Measurements from ENCODE around the gene LYPD1. TPM values are rescaled to one million over a fixed set of nuclear protein-coding genes. Genes with fewer than 3 reads are reported as not detected.

LYPD1 gene
- total RNA-seq, 2 donors from 2014 or later = 0.22 TPM; not detected in 1

DNA sequence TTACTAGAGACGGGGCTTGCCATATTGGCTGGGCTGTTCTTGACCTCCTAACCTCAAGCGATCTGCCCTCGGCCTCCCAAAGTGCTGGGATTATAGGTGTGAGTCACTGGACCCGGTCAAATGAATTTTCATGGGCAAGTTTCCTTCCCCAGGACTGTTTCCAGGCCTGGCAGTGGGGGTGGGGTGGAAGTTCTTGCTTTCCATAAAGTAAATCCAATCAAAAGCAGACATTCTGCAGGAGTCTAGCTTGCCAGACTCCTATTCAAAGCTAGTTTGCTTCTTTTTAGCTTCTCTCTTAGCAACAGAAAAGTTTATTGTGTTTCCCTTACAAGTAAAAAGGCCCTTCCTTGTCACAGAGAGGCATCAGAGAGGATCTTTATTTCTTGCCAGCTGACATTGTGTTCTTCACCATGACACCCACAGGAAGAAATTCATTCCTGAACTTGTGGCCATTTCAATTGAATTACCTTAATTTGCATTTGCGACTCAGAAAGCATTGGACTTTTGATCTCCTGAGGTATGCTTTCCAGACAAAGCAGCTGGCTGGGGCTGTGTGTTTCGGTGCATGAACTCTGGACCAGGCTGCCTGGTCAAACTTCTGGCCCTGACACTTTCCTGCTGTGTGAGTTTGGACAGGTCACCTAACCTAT is 37.9 kb downstream of the LYPD1 start:
- no peak for DNase-seq (ENCODE audit: low spot score)
- no peak overlapping the region for H3K27ac ChIP-seq

DNA sequence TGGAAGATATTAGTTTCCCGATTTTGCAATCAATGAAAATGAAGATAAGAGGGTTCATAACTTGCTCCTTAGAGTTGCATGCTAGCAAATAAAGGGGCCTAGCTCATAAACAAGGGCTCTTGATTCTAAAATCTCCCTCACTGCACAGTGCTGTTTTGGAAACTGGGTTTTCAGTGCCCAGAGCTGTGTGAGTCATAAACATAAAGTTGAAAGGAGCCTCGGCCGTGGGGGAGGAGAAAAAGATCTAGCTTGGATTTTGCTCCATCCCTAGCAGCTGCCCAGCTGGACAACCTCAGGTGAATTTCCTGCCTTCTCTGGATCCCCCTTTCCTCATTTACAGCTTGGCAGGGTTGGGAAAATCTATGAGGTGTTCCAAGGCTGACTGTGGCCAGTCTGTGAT is 42.5 kb downstream of the LYPD1 start:
- H3K36me3 ChIP-seq = no peaks in the 10 kb centered on the region
- DNase-seq (ENCODE audit: low spot score) = no peak
- H3K4me3 ChIP-seq = no peak overlapping the region
- TF ChIP-seq, protein P1, sequence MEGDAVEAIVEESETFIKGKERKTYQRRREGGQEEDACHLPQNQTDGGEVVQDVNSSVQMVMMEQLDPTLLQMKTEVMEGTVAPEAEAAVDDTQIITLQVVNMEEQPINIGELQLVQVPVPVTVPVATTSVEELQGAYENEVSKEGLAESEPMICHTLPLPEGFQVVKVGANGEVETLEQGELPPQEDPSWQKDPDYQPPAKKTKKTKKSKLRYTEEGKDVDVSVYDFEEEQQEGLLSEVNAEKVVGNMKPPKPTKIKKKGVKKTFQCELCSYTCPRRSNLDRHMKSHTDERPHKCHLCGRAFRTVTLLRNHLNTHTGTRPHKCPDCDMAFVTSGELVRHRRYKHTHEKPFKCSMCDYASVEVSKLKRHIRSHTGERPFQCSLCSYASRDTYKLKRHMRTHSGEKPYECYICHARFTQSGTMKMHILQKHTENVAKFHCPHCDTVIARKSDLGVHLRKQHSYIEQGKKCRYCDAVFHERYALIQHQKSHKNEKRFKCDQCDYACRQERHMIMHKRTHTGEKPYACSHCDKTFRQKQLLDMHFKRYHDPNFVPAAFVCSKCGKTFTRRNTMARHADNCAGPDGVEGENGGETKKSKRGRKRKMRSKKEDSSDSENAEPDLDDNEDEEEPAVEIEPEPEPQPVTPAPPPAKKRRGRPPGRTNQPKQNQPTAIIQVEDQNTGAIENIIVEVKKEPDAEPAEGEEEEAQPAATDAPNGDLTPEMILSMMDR (IDR thresholded peaks at IDR 0.05) = no peak
- H3K9me3 ChIP-seq = no peaks in the 10 kb centered on the region
- H3K27ac ChIP-seq = no peak overlapping the region
- H3K27me3 ChIP-seq = no peaks in the 10 kb centered on the region
- H3K4me1 ChIP-seq = no peaks in the 10 kb centered on the region

More for the DNA sequence above, 37.9 kb downstream of the LYPD1 start:
- no peaks in the 10 kb centered on the region for H3K4me1 ChIP-seq
- H3K27me3 ChIP-seq = no peaks in the 10 kb centered on the region
- no peaks in the 10 kb centered on the region for H3K36me3 ChIP-seq
- H3K9me3 ChIP-seq = no peaks in the 10 kb centered on the region
- TF ChIP-seq, protein P1 (IDR thresholded peaks at IDR 0.05) = no peak
- no peak overlapping the region for H3K4me3 ChIP-seq

DNA sequence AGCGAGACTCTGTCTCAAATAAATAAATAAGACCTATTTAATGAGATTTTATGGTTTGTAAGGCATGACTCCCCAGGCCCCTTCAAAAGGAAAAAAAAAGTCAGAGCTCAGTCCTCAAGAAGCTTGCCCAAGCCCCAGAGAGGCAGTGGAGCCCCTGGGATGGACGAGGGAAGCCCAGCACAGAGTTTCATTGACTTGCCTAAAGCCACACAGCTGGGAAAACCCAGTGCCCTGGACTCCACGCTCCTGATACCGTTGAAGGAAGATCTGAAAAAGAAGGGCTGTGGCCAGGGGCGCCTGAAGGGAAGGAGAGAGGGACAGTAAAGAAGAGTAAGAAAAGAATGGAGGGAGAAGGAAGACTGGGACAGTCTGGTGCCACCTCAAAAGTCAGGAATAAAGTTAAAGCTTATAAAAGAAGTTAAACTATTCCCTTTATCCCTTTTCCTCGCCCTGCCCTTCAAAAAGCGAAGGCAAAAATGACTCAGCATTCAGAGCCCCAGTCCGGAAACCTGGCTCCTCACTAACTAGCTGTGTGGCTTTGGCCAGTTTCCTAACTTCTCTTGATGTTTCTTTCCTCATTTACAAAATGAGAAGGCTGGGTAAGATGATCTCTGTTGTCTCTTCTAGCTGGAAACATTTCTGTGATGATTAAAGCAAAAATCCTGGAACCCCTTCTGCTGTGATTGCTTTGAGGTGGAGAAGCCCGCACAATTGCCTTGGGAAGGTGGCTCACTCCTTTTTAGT is 46.7 kb downstream of the LYPD1 start:
- no peak overlapping the region for H3K4me3 ChIP-seq
- TF ChIP-seq, protein P1 (IDR thresholded peaks at IDR 0.05) = no peak

DNA sequence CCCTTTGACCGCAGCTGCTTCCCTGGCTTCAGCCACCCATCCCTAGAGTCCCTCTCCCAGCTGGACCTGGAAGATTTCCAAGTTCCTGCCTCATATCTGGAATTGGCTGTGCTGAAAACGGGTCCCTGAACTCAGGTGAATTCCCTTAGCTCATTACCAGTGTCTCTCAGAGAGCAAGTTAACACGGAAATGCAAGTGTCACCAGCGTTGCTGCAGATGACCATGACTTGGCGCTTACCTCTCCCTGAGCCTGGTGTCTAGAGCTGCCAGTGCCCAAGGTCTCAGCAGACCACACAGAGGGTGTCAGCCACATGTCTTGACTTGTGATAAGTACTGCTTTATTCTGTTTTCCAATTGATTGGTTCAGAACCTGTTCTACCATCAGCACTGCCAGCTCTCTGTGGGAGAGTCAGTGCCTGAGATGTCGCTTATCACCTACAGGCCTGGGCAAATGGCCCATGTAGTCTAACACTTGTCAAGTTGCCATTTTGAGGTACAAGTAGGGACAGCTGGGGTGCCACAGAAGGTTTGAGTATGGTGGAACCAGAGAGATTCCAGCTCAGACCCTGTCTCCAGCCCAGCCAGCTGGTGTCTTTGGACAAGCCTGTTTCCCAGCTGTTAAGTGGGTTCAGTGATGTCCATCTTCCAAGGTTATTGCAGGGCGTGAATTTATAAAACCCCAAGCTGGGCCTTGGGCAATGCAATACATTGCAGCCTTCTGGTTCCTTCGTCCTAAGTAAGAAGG is 48.7 kb downstream of the LYPD1 start:
- Histone ChIP-seq H3K9me3 (no peaks in the 10 kb centered on the region), H3K36me3 (no peaks in the 10 kb centered on the region), H3K27ac (no peak overlapping the region), H3K4me1 (no peaks in the 10 kb centered on the region), H3K4me3 (no peak overlapping the region), H3K27me3 (no peaks in the 10 kb centered on the region)
- no peak for DNase-seq (ENCODE audit: low spot score)
- TF ChIP-seq, protein P1 (IDR thresholded peaks at IDR 0.05) = no peak

More for the DNA sequence above, 46.7 kb downstream of the LYPD1 start:
- Histone ChIP-seq H3K9me3 (no peaks in the 10 kb centered on the region), H3K27me3 (no peaks in the 10 kb centered on the region), H3K27ac (no peak overlapping the region), H3K36me3 (no peaks in the 10 kb centered on the region), H3K4me1 (no peaks in the 10 kb centered on the region)
- DNase-seq (ENCODE audit: low spot score) = no peak

DNA sequence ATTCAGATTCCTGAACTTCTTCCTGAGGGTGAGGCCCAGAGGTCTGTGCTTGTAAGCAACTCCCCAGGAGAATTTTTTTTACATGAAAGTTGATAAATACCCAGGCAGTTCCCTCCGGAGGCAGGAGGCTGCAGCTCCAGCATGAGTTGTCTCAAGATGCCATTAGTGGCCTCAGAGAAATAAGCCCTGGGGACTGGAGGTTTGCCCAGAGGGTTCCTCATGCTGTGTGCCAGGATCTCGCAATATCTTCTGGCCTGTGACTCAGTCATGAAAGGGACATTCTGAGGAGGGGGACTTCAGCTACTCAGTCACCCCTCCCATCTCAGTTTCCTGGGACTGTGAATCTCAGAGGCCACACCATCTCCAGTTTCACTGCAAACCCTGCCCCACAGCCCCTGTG is 49.9 kb downstream of the LYPD1 start:
- Histone ChIP-seq H3K9me3 (no peaks in the 10 kb centered on the region), H3K27me3 (no peaks in the 10 kb centered on the region), H3K27ac (no peak overlapping the region), H3K36me3 (no peaks in the 10 kb centered on the region), H3K4me3 (no peak overlapping the region), H3K4me1 (no peaks in the 10 kb centered on the region)
- DNase-seq (ENCODE audit: low spot score) = no peak
- TF ChIP-seq, protein P1 (IDR thresholded peaks at IDR 0.05) = no peak

All from right atrium auricular region (tissue), 2 donors.